ENCODE measurements around the gene SOX6.
"Not testable (repeated sequence)": the region's sequence is repeated elsewhere in the genome, so short reads cannot be mapped to it uniquely, and the experiment has no call there.

Gene SOX6

GRCh38 chr11:16037179-16037578 lies 319.2 kb downstream of the SOX6 start:
- DNase-seq (ENCODE audit: low spot score): no peak

GRCh38 chr11:16036218-16036617 lies 320.1 kb downstream of the SOX6 start:
- no peak for DNase-seq (ENCODE audit: low spot score)

- no peak for DNase-seq (ENCODE audit: low spot score)
Observed at GRCh38 chr11:16034074-16034473, 322.3 kb downstream of the SOX6 start.

GRCh38 chr11:16032974-16033373 lies 323.4 kb downstream of the SOX6 start:
- DNase-seq (ENCODE audit: low spot score): no peak

GRCh38 chr11:16031210-16031609 lies 325.1 kb downstream of the SOX6 start:
- no peak for DNase-seq (ENCODE audit: low spot score)

- DNase-seq (ENCODE audit: low spot score): no peak
Observed at GRCh38 chr11:16030664-16031063, 325.7 kb downstream of the SOX6 start.

GRCh38 chr11:16029151-16029550 lies 327.2 kb downstream of the SOX6 start:
- not testable (repeated sequence) for DNase-seq (ENCODE audit: low spot score)

GRCh38 chr11:16028419-16028818 lies 327.9 kb downstream of the SOX6 start:
- DNase-seq (ENCODE audit: low spot score): no peak

GRCh38 chr11:16027621-16028020 lies 328.7 kb downstream of the SOX6 start:
- no peak for DNase-seq (ENCODE audit: low spot score)

- DNase-seq (ENCODE audit: low spot score): no peak
Observed at GRCh38 chr11:16026849-16027248, 329.5 kb downstream of the SOX6 start.

GRCh38 chr11:16018931-16019330 lies 337.4 kb downstream of the SOX6 start:
- no peak for DNase-seq (ENCODE audit: low spot score)

- no peak for DNase-seq (ENCODE audit: low spot score)
Observed at GRCh38 chr11:16016468-16016829, 339.9 kb downstream of the SOX6 start.

- DNase-seq (ENCODE audit: low spot score): no peak
Observed at GRCh38 chr11:16015741-16016467, 340.4 kb downstream of the SOX6 start.

GRCh38 chr11:16013649-16014275 lies 342.6 kb downstream of the SOX6 start:
- no peak for DNase-seq (ENCODE audit: low spot score)

- no peak for DNase-seq (ENCODE audit: low spot score)
Observed at GRCh38 chr11:16013242-16013641, 343.1 kb downstream of the SOX6 start.

GRCh38 chr11:16012125-16012751 lies 344.1 kb downstream of the SOX6 start:
- DNase-seq (ENCODE audit: low spot score): no peak

- no peak for DNase-seq (ENCODE audit: low spot score)
Observed at GRCh38 chr11:16011396-16011795, 344.9 kb downstream of the SOX6 start.

- no peak for DNase-seq (ENCODE audit: low spot score)
Observed at GRCh38 chr11:16009021-16009420, 347.3 kb downstream of the SOX6 start.

GRCh38 chr11:16007514-16007913 lies 348.8 kb downstream of the SOX6 start:
- DNase-seq (ENCODE audit: low spot score): no peak

GRCh38 chr11:16002942-16003341 lies 353.4 kb downstream of the SOX6 start:
- DNase-seq (ENCODE audit: low spot score): no peak

- DNase-seq (ENCODE audit: low spot score): peak; percentile 10
Observed at GRCh38 chr11:16001899-16002426, 354.4 kb downstream of the SOX6 start.

- DNase-seq (ENCODE audit: low spot score): no peak
Observed at GRCh38 chr11:16001044-16001568, 355.2 kb downstream of the SOX6 start.

- no peak for DNase-seq (ENCODE audit: low spot score)
Observed at GRCh38 chr11:16000065-16000464, 356.3 kb downstream of the SOX6 start.

Measured in LoVo (cell line).